ENCODE results near the gene GRIA2.

GRIA2 gene

GRCh38 chr4:157363360-157363759 is 142.8 kb downstream of the GRIA2 start:
- Histone ChIP-seq H3K4me1 (ENCODE audit: control insufficient read depth, insufficient read depth, low read length) (no peaks in the 10 kb centered on the region), H3K4me3 (ENCODE audit: low read depth, low read length) (no peak overlapping the region), H3K9me3 (ENCODE audit: control insufficient read depth, insufficient read depth, low read depth, low read length) (no peaks in the 10 kb centered on the region), H3K27ac (ENCODE audit: extremely low read depth, low read depth, low read length) (no peak overlapping the region), H3K36me3 (ENCODE audit: control insufficient read depth in 2 of 2, insufficient read depth in 1 of 2, low read length in 2 of 2) (no peaks in the 10 kb centered on the region)
- no peak for TF ChIP-seq ZEB2 (tag by site-specific recombination; IDR thresholded peaks at IDR 0.05)
- no peak for TF ChIP-seq ZNF777 (tag by site-specific recombination; IDR thresholded peaks at IDR 0.05; ENCODE audit: borderline replicate concordance)
- TF ChIP-seq ZBTB44 (tag by site-specific recombination; IDR thresholded peaks at IDR 0.05) = no peak
- no peak for TF ChIP-seq SCRT1 (tag by site-specific recombination; IDR thresholded peaks at IDR 0.05; ENCODE audit: borderline replicate concordance)
- no peak for TF ChIP-seq ZNF202 (tag by site-specific recombination; IDR thresholded peaks at IDR 0.05; ENCODE audit: borderline replicate concordance)
- no peak for TF ChIP-seq ZNF433 (tag by site-specific recombination; IDR thresholded peaks at IDR 0.05; ENCODE audit: low read depth)
- TF ChIP-seq ZNF677 (tag by site-specific recombination; IDR thresholded peaks at IDR 0.05) = no peak
- no peak for TF ChIP-seq ZFP3 (tag by site-specific recombination; IDR thresholded peaks at IDR 0.05; ENCODE audit: low read depth)
- TF ChIP-seq KLF1 (tag by site-specific recombination; IDR thresholded peaks at IDR 0.05) = no peak
- no peak for TF ChIP-seq ZNF449 (tag by site-specific recombination; IDR thresholded peaks at IDR 0.05)
- TF ChIP-seq ZBTB21 (tag by site-specific recombination; IDR thresholded peaks at IDR 0.05) = no peak
- no peak for TF ChIP-seq ZNF560 (tag by site-specific recombination; IDR thresholded peaks at IDR 0.05; ENCODE audit: borderline replicate concordance)
- no peak for TF ChIP-seq AEBP2 (tag by site-specific recombination; IDR thresholded peaks at IDR 0.05; ENCODE audit: borderline replicate concordance)
- no peak for TF ChIP-seq ELK4 (IDR thresholded peaks at IDR 0.05; ENCODE audit: borderline replicate concordance, low read depth, low read length)
- TF ChIP-seq ZNF366 (tag by site-specific recombination; conservative IDR thresholded peaks at IDR 0.05) = no peak
- TF ChIP-seq ZNF488 (tag by site-specific recombination; IDR thresholded peaks at IDR 0.05) = no peak
- no peak for TF ChIP-seq ZNF639 (tag by site-specific recombination; IDR thresholded peaks at IDR 0.05)
- TF ChIP-seq WT1 (tag by site-specific recombination; IDR thresholded peaks at IDR 0.05) = no peak
- no peak for TF ChIP-seq ZNF518A (tag by site-specific recombination; conservative IDR thresholded peaks at IDR 0.05; ENCODE audit: low read depth)
- no peak for TF ChIP-seq ZNF692 (tag by site-specific recombination; IDR thresholded peaks at IDR 0.05)
- POLR2A ChIA-PET = no interaction called here
- CTCF ChIA-PET = no interaction called here

Measured in HEK293 (cell line).